WTC11 (cell line): Measurements from ENCODE around the gene CCDC180. TPM values are rescaled to one million over a fixed set of nuclear protein-coding genes. Genes with fewer than 3 reads are reported as not detected.

ENCODE experiments used
- ATAC-seq: fragments of 200-7000 bp; cut with Tn5 transposase; 2 replicates; pipeline ENCODE4 v1.10.0; 2021; ENCODE audit warnings: mild to moderate bottlenecking, moderate library complexity
- CTCF ChIA-PET: fragments of 300-600 bp; sonication (Branson Sonifier 250); formaldehyde crosslinking; loops from one replicate; lab custom pipeline; 2021; ENCODE audit warnings: antibody characterized with exemption; lab: Charles Lee
- POLR2A ChIA-PET: fragments of 350-600 bp; sonication (Branson Sonifier 250); formaldehyde crosslinking; loops from one replicate; lab custom pipeline; 2021; ENCODE audit warnings: antibody characterized with exemption; lab: Charles Lee
- DNase-seq: peaks from one replicate; pipeline ENCODE4 v3.0.0; 2021; ENCODE audit warnings: low spot score
- H3K27ac Mint-ChIP-seq: 2 replicates; pipeline ENCODE4 v1.8.0; 2021; ENCODE audit warnings: mixed read lengths
- H3K27me3 Mint-ChIP-seq: 2 replicates; pipeline ENCODE4 v1.8.0; 2021; ENCODE audit warnings: low read depth, mild to moderate bottlenecking, moderate library complexity, mixed read lengths
- H3K36me3 Mint-ChIP-seq: 2 replicates; pipeline ENCODE4 v1.8.0; 2021; ENCODE audit warnings: mixed read lengths
- H3K4me1 Mint-ChIP-seq: 2 replicates; pipeline ENCODE4 v1.8.0; 2022; ENCODE audit warnings: mixed read lengths
- H3K4me3 Mint-ChIP-seq: 2 replicates; pipeline ENCODE4 v1.8.0; 2021; ENCODE audit warnings: mild to moderate bottlenecking, moderate library complexity, mixed read lengths
- H3K9me3 Mint-ChIP-seq: 2 replicates; pipeline ENCODE4 v1.8.0; 2021; ENCODE audit warnings: mixed read lengths
- ELF4 ChIP-seq: sonication (generic); formaldehyde crosslinking; IDR thresholded peaks from 2 replicates; pipeline ENCODE4 v1.8.1; 2022; ENCODE audit warnings: low read depth, mild to moderate bottlenecking, moderate library complexity, missing genetic modification reagents
- GTF2I ChIP-seq: fragments of 250-450 bp; sonication (Bioruptor Pico); conservative IDR thresholded peaks from 2 replicates; pipeline ENCODE4 v1.4.0; 2021; ENCODE audit warnings: mild to moderate bottlenecking
- JUN ChIP-seq: sonication (generic); formaldehyde crosslinking; IDR thresholded peaks from 2 replicates; pipeline ENCODE4 v1.8.0; 2023; ENCODE audit warnings: mild to moderate bottlenecking, missing genetic modification reagents
- KAT7 ChIP-seq: sonication (generic); formaldehyde crosslinking; IDR thresholded peaks from 2 replicates; pipeline ENCODE4 v1.8.1; 2023; ENCODE audit warnings: missing genetic modification reagents, mild to moderate bottlenecking, borderline replicate concordance
- NFATC4 ChIP-seq: fragments of 250-450 bp; sonication (Bioruptor Pico); IDR thresholded peaks from 2 replicates; pipeline ENCODE4 v1.9.0; 2021; ENCODE audit warnings: mild to moderate bottlenecking
- NFE2L1 ChIP-seq: sonication (generic); formaldehyde crosslinking; IDR thresholded peaks from 2 replicates; pipeline ENCODE4 v1.8.1; 2023; ENCODE audit warnings: missing genetic modification reagents
- NR1H2 ChIP-seq: sonication (generic); formaldehyde crosslinking; IDR thresholded peaks from 2 replicates; pipeline ENCODE4 v1.9.0; 2021; ENCODE audit warnings: mild to moderate bottlenecking, moderate library complexity, missing genetic modification reagents
- PRRX2 ChIP-seq: fragments of 250-450 bp; sonication (Bioruptor Pico); IDR thresholded peaks from 2 replicates; pipeline ENCODE4 v1.8.0; 2021; ENCODE audit warnings: mild to moderate bottlenecking
- RELA ChIP-seq: sonication (generic); formaldehyde crosslinking; IDR thresholded peaks from 2 replicates; pipeline ENCODE4 v1.8.1; 2022; ENCODE audit warnings: missing genetic modification reagents, mild to moderate bottlenecking, borderline replicate concordance
- ZMAT4 ChIP-seq: fragments of 250-450 bp; sonication (Bioruptor Pico); IDR thresholded peaks from 2 replicates; pipeline ENCODE4 v1.9.0; 2021; ENCODE audit warnings: mild to moderate bottlenecking
- ZNF416 ChIP-seq: fragments of 250-450 bp; sonication (Bioruptor Pico); IDR thresholded peaks from 2 replicates; pipeline ENCODE4 v1.9.0; 2021; ENCODE audit warnings: mild to moderate bottlenecking, inconsistent platforms
- ZNF532 ChIP-seq: fragments of 250-450 bp; sonication (Bioruptor Pico); IDR thresholded peaks from 2 replicates; pipeline ENCODE4 v1.9.0; 2021; ENCODE audit warnings: mild to moderate bottlenecking, borderline replicate concordance
- total RNA-seq: library from RNA; stranded (reverse); gene quantifications from 3 replicates; pipeline ENCODE4 v1.2.3, GENCODE V29; 2021
- TF ChIP-seq, protein P1 (sequence below): sonication (generic); formaldehyde crosslinking; IDR thresholded peaks from 2 replicates; pipeline ENCODE4 v1.8.1; 2022; ENCODE audit warnings: missing genetic modification reagents, borderline replicate concordance
- TF ChIP-seq, protein P2 (sequence below): fragments of 250-450 bp; sonication (Bioruptor Pico); conservative IDR thresholded peaks from 2 replicates; pipeline ENCODE4 v1.9.0; 2021; ENCODE audit warnings: mild to moderate bottlenecking
- TF ChIP-seq, protein P3 (sequence below): sonication (generic); formaldehyde crosslinking; IDR thresholded peaks from 2 replicates; pipeline ENCODE4 v1.8.1; 2023; ENCODE audit warnings: mild to moderate bottlenecking, missing genetic modification reagents
- TF ChIP-seq, protein P4 (sequence below): sonication (generic); formaldehyde crosslinking; IDR thresholded peaks from 2 replicates; pipeline ENCODE4 v1.8.1; 2023; ENCODE audit warnings: mild to moderate bottlenecking, missing genetic modification reagents, borderline replicate concordance
- TF ChIP-seq, protein P5 (sequence below): sonication (generic); formaldehyde crosslinking; conservative IDR thresholded peaks from 2 replicates; pipeline ENCODE4 v1.8.1; 2022; ENCODE audit warnings: mild to moderate bottlenecking, missing genetic modification reagents

Gene CCDC180
- total RNA-seq, 1 experiment from 2014 or later, result 6.5 TPM

GRCh38 chr9:97321251-97321650, 13.8 kb downstream of the CCDC180 start:
- H3K27me3 Mint-ChIP-seq, result no peaks in the 10 kb centered on the region
- ChIA-PET CTCF (interaction anchor here (0.8 to 1.1 kb wide), 2 partner anchors 66 to 185 kb away, joined by 3 read pairs; no protein-coding TSS in a partner anchor), POLR2A (no interaction called here)
- no peak overlapping the region for H3K4me3 Mint-ChIP-seq
- H3K36me3 Mint-ChIP-seq, result peaks cover 4% of the 10 kb centered on the region; the same call in 1 of the 2 replicates
- TF ChIP-seq ELF4 (no peak), NR1H2 (CRISPR knock-in tag) (no peak), PRRX2 (no peak), NFE2L1 (CRISPR knock-in tag) (no peak), ZMAT4 (no peak), ZNF416 (CRISPR knock-in tag) (no peak)
- ATAC-seq, result no peak
- no peaks in the 10 kb centered on the region for H3K9me3 Mint-ChIP-seq
- H3K4me1 Mint-ChIP-seq, result no peaks in the 10 kb centered on the region
- no peak for DNase-seq
- no peak overlapping the region for H3K27ac Mint-ChIP-seq

DNA sequence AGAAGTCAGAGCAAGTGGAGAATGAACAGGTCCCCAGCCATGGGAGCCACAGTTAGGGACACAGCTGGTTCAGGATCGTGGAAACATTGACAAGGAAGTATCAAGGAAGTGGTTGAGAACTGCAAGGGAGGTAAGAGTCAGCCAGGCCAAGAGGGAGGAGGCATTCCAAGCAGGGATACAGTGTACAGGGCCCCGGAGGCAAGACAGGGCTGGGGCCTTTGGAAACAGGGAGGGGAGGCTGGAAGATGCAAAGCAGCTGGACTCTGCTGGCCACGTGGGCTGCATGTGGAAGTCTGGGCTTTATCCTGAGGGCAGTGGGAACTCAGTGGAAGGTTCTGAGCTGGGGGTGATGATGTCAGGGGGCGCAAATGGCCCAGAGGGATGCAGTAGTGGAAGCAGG, 14.2 kb downstream of the CCDC180 start:
- Mint-ChIP-seq H3K4me1 (no peaks in the 10 kb centered on the region), H3K9me3 (no peaks in the 10 kb centered on the region), H3K36me3 (peaks cover 4% of the 10 kb centered on the region; the same call in 1 of the 2 replicates), H3K4me3 (no peak overlapping the region), H3K27ac (no peak overlapping the region; the same call in 1 of the 2 replicates), H3K27me3 (no peaks in the 10 kb centered on the region)
- no peak for TF ChIP-seq NR1H2 (CRISPR knock-in tag)
- TF ChIP-seq, protein P1, sequence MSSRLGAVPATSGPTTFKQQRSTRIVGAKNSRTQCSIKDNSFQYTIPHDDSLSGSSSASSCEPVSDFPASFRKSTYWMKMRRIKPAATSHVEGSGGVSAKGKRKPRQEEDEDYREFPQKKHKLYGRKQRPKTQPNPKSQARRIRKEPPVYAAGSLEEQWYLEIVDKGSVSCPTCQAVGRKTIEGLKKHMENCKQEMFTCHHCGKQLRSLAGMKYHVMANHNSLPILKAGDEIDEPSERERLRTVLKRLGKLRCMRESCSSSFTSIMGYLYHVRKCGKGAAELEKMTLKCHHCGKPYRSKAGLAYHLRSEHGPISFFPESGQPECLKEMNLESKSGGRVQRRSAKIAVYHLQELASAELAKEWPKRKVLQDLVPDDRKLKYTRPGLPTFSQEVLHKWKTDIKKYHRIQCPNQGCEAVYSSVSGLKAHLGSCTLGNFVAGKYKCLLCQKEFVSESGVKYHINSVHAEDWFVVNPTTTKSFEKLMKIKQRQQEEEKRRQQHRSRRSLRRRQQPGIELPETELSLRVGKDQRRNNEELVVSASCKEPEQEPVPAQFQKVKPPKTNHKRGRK (CRISPR knock-in tag), result no peak
- no peak for TF ChIP-seq JUN
- TF ChIP-seq, protein P2, sequence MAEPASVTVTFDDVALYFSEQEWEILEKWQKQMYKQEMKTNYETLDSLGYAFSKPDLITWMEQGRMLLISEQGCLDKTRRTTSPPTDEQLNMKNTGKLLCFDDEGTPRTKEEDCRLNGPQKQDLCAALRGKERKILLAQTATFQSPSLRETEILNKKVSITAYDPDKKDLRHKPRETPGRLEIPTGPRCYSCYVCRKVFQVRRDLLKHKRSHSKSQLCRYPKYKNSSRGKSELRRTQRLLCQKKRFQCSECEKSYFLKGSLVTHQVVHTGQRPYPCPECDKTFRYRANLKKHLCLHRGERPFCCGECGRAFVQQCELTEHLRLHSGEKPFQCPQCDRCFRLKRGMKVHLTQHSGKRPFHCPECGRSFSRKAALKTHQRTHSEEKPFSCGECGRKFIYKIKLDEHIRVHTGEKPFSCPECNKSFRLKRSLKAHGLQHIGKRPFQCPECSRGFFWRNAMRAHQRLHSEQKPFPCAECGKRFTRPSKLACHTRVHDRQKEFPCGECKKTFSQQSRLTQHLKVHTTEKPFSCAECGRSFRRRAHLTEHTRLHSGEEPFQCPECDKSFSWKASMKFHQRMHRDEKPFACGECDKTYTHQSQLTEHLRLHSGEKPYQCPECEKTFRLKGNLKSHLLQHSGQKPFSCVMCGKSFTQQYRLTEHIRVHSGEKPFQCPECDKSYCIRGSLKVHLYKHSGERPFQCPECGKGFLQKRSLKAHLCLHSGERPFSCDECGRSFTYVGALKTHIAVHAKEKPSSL, result no peak
- TF ChIP-seq, protein P3, sequence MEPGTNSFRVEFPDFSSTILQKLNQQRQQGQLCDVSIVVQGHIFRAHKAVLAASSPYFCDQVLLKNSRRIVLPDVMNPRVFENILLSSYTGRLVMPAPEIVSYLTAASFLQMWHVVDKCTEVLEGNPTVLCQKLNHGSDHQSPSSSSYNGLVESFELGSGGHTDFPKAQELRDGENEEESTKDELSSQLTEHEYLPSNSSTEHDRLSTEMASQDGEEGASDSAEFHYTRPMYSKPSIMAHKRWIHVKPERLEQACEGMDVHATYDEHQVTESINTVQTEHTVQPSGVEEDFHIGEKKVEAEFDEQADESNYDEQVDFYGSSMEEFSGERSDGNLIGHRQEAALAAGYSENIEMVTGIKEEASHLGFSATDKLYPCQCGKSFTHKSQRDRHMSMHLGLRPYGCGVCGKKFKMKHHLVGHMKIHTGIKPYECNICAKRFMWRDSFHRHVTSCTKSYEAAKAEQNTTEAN (CRISPR knock-in tag), result no peak
- no peak for TF ChIP-seq RELA
- TF ChIP-seq GTF2I (CRISPR knock-in tag), result no peak
- TF ChIP-seq, protein P4, sequence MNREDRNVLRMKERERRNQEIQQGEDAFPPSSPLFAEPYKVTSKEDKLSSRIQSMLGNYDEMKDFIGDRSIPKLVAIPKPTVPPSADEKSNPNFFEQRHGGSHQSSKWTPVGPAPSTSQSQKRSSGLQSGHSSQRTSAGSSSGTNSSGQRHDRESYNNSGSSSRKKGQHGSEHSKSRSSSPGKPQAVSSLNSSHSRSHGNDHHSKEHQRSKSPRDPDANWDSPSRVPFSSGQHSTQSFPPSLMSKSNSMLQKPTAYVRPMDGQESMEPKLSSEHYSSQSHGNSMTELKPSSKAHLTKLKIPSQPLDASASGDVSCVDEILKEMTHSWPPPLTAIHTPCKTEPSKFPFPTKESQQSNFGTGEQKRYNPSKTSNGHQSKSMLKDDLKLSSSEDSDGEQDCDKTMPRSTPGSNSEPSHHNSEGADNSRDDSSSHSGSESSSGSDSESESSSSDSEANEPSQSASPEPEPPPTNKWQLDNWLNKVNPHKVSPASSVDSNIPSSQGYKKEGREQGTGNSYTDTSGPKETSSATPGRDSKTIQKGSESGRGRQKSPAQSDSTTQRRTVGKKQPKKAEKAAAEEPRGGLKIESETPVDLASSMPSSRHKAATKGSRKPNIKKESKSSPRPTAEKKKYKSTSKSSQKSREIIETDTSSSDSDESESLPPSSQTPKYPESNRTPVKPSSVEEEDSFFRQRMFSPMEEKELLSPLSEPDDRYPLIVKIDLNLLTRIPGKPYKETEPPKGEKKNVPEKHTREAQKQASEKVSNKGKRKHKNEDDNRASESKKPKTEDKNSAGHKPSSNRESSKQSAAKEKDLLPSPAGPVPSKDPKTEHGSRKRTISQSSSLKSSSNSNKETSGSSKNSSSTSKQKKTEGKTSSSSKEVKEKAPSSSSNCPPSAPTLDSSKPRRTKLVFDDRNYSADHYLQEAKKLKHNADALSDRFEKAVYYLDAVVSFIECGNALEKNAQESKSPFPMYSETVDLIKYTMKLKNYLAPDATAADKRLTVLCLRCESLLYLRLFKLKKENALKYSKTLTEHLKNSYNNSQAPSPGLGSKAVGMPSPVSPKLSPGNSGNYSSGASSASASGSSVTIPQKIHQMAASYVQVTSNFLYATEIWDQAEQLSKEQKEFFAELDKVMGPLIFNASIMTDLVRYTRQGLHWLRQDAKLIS (CRISPR knock-in tag), result no peak
- TF ChIP-seq, protein P5, sequence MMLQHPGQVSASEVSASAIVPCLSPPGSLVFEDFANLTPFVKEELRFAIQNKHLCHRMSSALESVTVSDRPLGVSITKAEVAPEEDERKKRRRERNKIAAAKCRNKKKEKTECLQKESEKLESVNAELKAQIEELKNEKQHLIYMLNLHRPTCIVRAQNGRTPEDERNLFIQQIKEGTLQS, result no peak
- no peak for TF ChIP-seq KAT7 (CRISPR knock-in tag)
- TF ChIP-seq ZNF532, result no peak
- no peak for TF ChIP-seq NFATC4 (CRISPR knock-in tag)
- DNase-seq (no peak), ATAC-seq (no peak; the same call in 1 of the 2 replicates)
- ChIA-PET CTCF (interaction anchor here (0.8 to 1.1 kb wide), 2 partner anchors 66 to 184 kb away, joined by 3 read pairs; no protein-coding TSS in a partner anchor), POLR2A (no interaction called here)
